H9 (cell line): Measurements from ENCODE around the gene ITPA. TPM values are rescaled to one million over a fixed set of nuclear protein-coding genes. Genes with fewer than 3 reads are reported as not detected.

Experiments
- DNase-seq: peaks from one replicate; pipeline ENCODE4 v3.0.0-alpha.2; 2017
- H2AFZ ChIP-seq: one replicate; pipeline ENCODE4 v1.6.1; 2013; ENCODE audit warnings: mild to moderate bottlenecking, low read length, control low read depth, moderate library complexity
- H2AK5ac ChIP-seq: 2 replicates; pipeline ENCODE4 v1.6.1; 2013; ENCODE audit warnings: low read length, control low read depth, mixed read lengths; ENCODE audit not compliant: insufficient read length
- H2BK120ac ChIP-seq: one replicate; pipeline ENCODE4 v1.6.1; 2013; ENCODE audit warnings: low read depth, mild to moderate bottlenecking, low read length, control low read depth, inconsistent platforms; ENCODE audit not compliant: poor library complexity, severe bottlenecking
- H2BK12ac ChIP-seq: 2 replicates; pipeline ENCODE4 v1.6.1; 2013; ENCODE audit warnings: low read length, control low read depth, mixed read lengths, low read depth; ENCODE audit not compliant: insufficient read length
- H2BK15ac ChIP-seq: 2 replicates; pipeline ENCODE4 v1.6.1; 2013; ENCODE audit warnings: low read depth, low read length, control low read depth
- H2BK20ac ChIP-seq: one replicate; pipeline ENCODE4 v1.6.1; 2013; ENCODE audit warnings: low read depth, mild to moderate bottlenecking, low read length, control low read depth, inconsistent platforms; ENCODE audit not compliant: poor library complexity, severe bottlenecking
- H2BK5ac ChIP-seq: 2 replicates; pipeline ENCODE4 v1.6.1; 2013; ENCODE audit warnings: low read length, control low read depth, mixed read lengths; ENCODE audit not compliant: insufficient read length
- H3K14ac ChIP-seq: 2 replicates; pipeline ENCODE4 v1.6.1; 2013; ENCODE audit warnings: low read length, control low read depth; ENCODE audit not compliant: insufficient read depth
- H3K18ac ChIP-seq: 2 replicates; pipeline ENCODE4 v1.6.1; 2013; ENCODE audit warnings: low read depth, mild to moderate bottlenecking, mixed read lengths, low read length, control low read depth; ENCODE audit not compliant: insufficient read length
- H3K23ac ChIP-seq: 2 replicates; pipeline ENCODE4 v1.6.1; 2013; ENCODE audit warnings: low read length, control low read depth, mixed read lengths, low read depth; ENCODE audit not compliant: insufficient read length
- H3K23me2 ChIP-seq: 2 replicates; pipeline ENCODE4 v1.6.1; 2013; ENCODE audit warnings: low read depth, mild to moderate bottlenecking, mixed read lengths, low read length, control low read depth; ENCODE audit not compliant: insufficient read length, poor library complexity, severe bottlenecking
- H3K27ac ChIP-seq: 2 replicates; pipeline ENCODE4 v1.5.1; 2013; ENCODE audit warnings: low read length, control low read depth, mixed read lengths, low read depth; ENCODE audit not compliant: insufficient read length
- H3K27me3 ChIP-seq: 2 replicates; pipeline ENCODE4 v1.6.1; 2013; ENCODE audit warnings: low read length, control low read depth, inconsistent platforms; ENCODE audit not compliant: insufficient read depth
- H3K4ac ChIP-seq: 2 replicates; pipeline ENCODE4 v1.6.1; 2013; ENCODE audit warnings: low read depth, mild to moderate bottlenecking, control low read depth, inconsistent platforms, low read length, moderate library complexity
- H3K4me1 ChIP-seq: 2 replicates; pipeline ENCODE4 v1.6.1; 2013; ENCODE audit warnings: low read length, control low read depth, inconsistent platforms; ENCODE audit not compliant: insufficient read depth
- H3K4me2 ChIP-seq: 2 replicates; pipeline ENCODE4 v1.6.1; 2013; ENCODE audit warnings: low read length, control low read depth, mixed read lengths; ENCODE audit not compliant: insufficient read length, insufficient read depth
- H3K56ac ChIP-seq: 2 replicates; pipeline ENCODE4 v1.6.1; 2013; ENCODE audit warnings: low read depth, mild to moderate bottlenecking, mixed read lengths, low read length, control low read depth; ENCODE audit not compliant: insufficient read length
- H3K79me1 ChIP-seq: 2 replicates; pipeline ENCODE4 v1.6.1; 2013; ENCODE audit warnings: low read depth, mild to moderate bottlenecking, moderate library complexity, low read length, control low read depth, inconsistent platforms; ENCODE audit not compliant: insufficient read depth, poor library complexity, severe bottlenecking
- H3K79me2 ChIP-seq: 2 replicates; pipeline ENCODE4 v1.6.1; 2013; ENCODE audit warnings: low read length, control low read depth, inconsistent platforms; ENCODE audit not compliant: insufficient read depth
- H3K9ac ChIP-seq: 2 replicates; pipeline ENCODE4 v1.6.1; 2013; ENCODE audit warnings: low read length, control low read depth, mixed read lengths; ENCODE audit not compliant: insufficient read length; ENCODE audit errors: extremely low read depth
- H3K9me3 ChIP-seq: one replicate; pipeline ENCODE4 v1.6.1; 2013; ENCODE audit warnings: low read depth, low read length, inconsistent platforms; ENCODE audit not compliant: control insufficient read depth
- H3T11ph ChIP-seq: one replicate; pipeline ENCODE4 v1.6.1; 2013; ENCODE audit warnings: mild to moderate bottlenecking, low read length, control low read depth, inconsistent platforms
- H4K20me1 ChIP-seq: one replicate; pipeline ENCODE4 v1.6.1; 2013; ENCODE audit not compliant: control insufficient read depth, insufficient read length, insufficient read depth
- H4K5ac ChIP-seq: 2 replicates; pipeline ENCODE4 v1.6.1; 2013; ENCODE audit warnings: low read depth, mild to moderate bottlenecking, mixed read lengths, low read length, control low read depth; ENCODE audit not compliant: insufficient read length
- H4K8ac ChIP-seq: replicated peaks from 2 replicates; pipeline ENCODE4 v1.6.1; 2013; ENCODE audit warnings: low read length, control low read depth, mixed read lengths, low read depth; ENCODE audit not compliant: insufficient read length
- H4K91ac ChIP-seq: 2 replicates; pipeline ENCODE4 v1.6.1; 2013; ENCODE audit warnings: low read depth, mild to moderate bottlenecking, moderate library complexity, mixed read lengths, low read length, control low read depth; ENCODE audit not compliant: insufficient read length
- H3K27ac Mint-ChIP-seq, 3 experiments: 2 replicates in 2 of 3; 3 replicates in 1 of 3; pipeline ENCODE4 v1.8.0; 2020 to 2021; ENCODE audit warnings: mixed read lengths in 3 of 3, mild to moderate bottlenecking in 1 of 3, moderate library complexity in 1 of 3
- H3K27me3 Mint-ChIP-seq: 2 replicates; pipeline ENCODE4 v1.8.0; 2021; ENCODE audit warnings: low read depth, mild to moderate bottlenecking, moderate library complexity, mixed read lengths
- H3K36me3 Mint-ChIP-seq, 3 experiments: 2 replicates in 2 of 3; 3 replicates in 1 of 3; pipeline ENCODE4 v1.8.0; 2020 to 2021; ENCODE audit warnings: low read depth in 3 of 3, mixed read lengths in 3 of 3; ENCODE audit not compliant: insufficient read depth in 1 of 3
- H3K4me1 Mint-ChIP-seq, 2 experiments: 2 replicates each; pipeline ENCODE4 v1.8.0; 2020; ENCODE audit warnings: mixed read lengths in 2 of 2
- H3K4me3 Mint-ChIP-seq, 2 experiments: 2 replicates in 1 of 2; 3 replicates in 1 of 2; pipeline ENCODE4 v1.8.0; 2020 to 2021; ENCODE audit warnings: mild to moderate bottlenecking in 2 of 2, mixed read lengths in 2 of 2, moderate library complexity in 1 of 2
- H3K9me3 Mint-ChIP-seq, 2 experiments: 2 replicates in 1 of 2; 3 replicates in 1 of 2; pipeline ENCODE4 v1.8.0; 2020; ENCODE audit warnings: mild to moderate bottlenecking in 2 of 2, mixed read lengths in 2 of 2, moderate library complexity in 1 of 2
- WGBS: extraction: QIAGEN DNeasy Blood & Tissue Kit; methylation state at CpG from one replicate; pipeline ENCODE4 v1.1.7; 2013; ENCODE audit warnings: missing lambda C conversion rate, low lambda C conversion rate, mixed read lengths; ENCODE audit not compliant: insufficient read length; ENCODE audit errors: extremely low coverage; 5-methylcytosine and 5-hydroxymethylcytosine counted together
- total RNA-seq: library from RNA; stranded (reverse); gene quantifications from 2 replicates; pipeline ENCODE4 v1.2.1, GENCODE V29; 2021
- TF ChIP-seq, protein P1 (sequence below): fragments of 200-600 bp; sonication (generic); conservative IDR thresholded peaks from 3 replicates; pipeline ENCODE4 v1.8.0; 2021; ENCODE audit warnings: antibody characterized with exemption, mild to moderate bottlenecking

The ITPA gene
- total RNA-seq, 1 experiment from 2014 or later = 74.5 TPM

DNA sequence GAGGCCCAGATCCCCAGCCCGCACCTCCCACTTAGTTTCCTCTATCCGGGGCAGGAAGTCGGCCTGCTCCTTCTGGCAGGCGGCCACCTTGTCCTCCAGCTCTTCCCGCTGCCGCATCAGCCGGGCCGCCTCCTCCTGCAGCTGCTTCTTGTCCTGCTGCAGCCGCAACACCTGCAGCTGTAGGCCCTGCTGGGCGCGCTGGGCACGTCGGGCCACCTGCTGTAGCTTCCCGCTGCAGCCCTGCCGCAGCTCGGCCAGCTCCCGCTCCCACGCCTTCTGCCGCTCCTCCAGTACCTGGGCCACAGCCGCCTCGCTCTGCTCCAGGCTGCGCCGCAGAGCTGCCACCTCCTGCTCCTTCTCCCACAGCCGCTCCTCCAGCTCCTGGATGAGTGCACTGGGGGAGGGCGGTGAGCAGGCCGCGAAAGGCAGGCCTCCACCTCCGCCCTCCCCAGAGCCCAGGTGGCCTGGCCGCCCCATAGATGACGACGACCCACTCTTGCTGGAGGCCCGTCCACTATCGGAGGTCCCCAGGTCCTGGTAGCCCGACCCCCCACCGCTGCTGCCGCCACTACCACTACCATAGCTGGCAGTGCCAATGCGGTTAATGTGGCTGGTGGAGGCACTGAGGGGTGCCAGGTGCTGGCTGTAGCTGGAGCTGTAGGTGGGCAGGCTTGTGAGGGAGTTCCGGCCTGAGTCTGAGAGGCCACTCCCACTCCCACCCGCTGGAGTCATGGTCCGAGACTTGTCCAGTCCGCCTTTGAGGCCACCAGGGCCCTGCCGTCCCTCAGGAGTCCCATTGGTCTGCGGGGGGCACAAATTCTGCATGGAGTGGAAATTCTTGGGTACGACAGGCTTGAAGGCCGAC, 43.6 kb upstream of the ITPA start:
- no peak overlapping the region for H3K23ac ChIP-seq
- no peaks in the 10 kb centered on the region; the same call in 1 of the 2 replicates for H3K4me1 ChIP-seq
- no peak overlapping the region for H3K9ac ChIP-seq
- H2AFZ ChIP-seq = no peak overlapping the region
- DNase-seq = no peak
- no peak overlapping the region for H3T11ph ChIP-seq
- H4K20me1 ChIP-seq = no peaks in the 10 kb centered on the region
- H4K8ac ChIP-seq = no peak overlapping the region
- H3K4me2 ChIP-seq = no peak overlapping the region
- H3K4ac ChIP-seq = no peak overlapping the region
- H3K56ac ChIP-seq = no peak overlapping the region
- H2BK15ac ChIP-seq = no peak overlapping the region
- H3K4me1 Mint-ChIP-seq = peaks cover 17 to 27% of the 10 kb centered on the region in 2 experiments
- H3K79me2 ChIP-seq = no peaks in the 10 kb centered on the region
- peaks cover 9% of the 10 kb centered on the region for H3K23me2 ChIP-seq
- peaks cover 4% of the 10 kb centered on the region; the same call in 1 of the 2 replicates for H3K27me3 Mint-ChIP-seq
- no peak overlapping the region for H2AK5ac ChIP-seq
- WGBS = no CpG with 5 or more reads among the region's 45 CpGs
- peaks cover 7 to 24% (median 7%) of the 10 kb centered on the region in 3 experiments; a peak in 5 of 7 replicates for H3K36me3 Mint-ChIP-seq
- no peak overlapping the region for H2BK20ac ChIP-seq
- TF ChIP-seq, protein P1, sequence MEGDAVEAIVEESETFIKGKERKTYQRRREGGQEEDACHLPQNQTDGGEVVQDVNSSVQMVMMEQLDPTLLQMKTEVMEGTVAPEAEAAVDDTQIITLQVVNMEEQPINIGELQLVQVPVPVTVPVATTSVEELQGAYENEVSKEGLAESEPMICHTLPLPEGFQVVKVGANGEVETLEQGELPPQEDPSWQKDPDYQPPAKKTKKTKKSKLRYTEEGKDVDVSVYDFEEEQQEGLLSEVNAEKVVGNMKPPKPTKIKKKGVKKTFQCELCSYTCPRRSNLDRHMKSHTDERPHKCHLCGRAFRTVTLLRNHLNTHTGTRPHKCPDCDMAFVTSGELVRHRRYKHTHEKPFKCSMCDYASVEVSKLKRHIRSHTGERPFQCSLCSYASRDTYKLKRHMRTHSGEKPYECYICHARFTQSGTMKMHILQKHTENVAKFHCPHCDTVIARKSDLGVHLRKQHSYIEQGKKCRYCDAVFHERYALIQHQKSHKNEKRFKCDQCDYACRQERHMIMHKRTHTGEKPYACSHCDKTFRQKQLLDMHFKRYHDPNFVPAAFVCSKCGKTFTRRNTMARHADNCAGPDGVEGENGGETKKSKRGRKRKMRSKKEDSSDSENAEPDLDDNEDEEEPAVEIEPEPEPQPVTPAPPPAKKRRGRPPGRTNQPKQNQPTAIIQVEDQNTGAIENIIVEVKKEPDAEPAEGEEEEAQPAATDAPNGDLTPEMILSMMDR = no peak
- no peak overlapping the region for H3K27ac ChIP-seq
- H4K91ac ChIP-seq = no peak overlapping the region
- H3K9me3 ChIP-seq = no peaks in the 10 kb centered on the region
- H3K79me1 ChIP-seq = no peaks in the 10 kb centered on the region
- H2BK12ac ChIP-seq = no peak overlapping the region
- no peak overlapping the region for H2BK5ac ChIP-seq
- no peak overlapping the region for H3K4me3 Mint-ChIP-seq
- H3K14ac ChIP-seq = no peak overlapping the region
- H2BK120ac ChIP-seq = no peak overlapping the region
- no peak overlapping the region for H3K18ac ChIP-seq
- no peak overlapping the region for H4K5ac ChIP-seq
- H3K27ac Mint-ChIP-seq = no peak overlapping the region; a peak in 1 of 7 replicates
- no peaks in the 10 kb centered on the region; a peak in 1 of 5 replicates for H3K9me3 Mint-ChIP-seq
- no peaks in the 10 kb centered on the region for H3K27me3 ChIP-seq
